HEK293 (cell line): ENCODE results near the gene CTCFL.

Experiments used
- ELK4 ChIP-seq: IDR thresholded peaks from 2 replicates; pipeline ENCODE4 v1.6.1; 2011; ENCODE audit warnings: mild to moderate bottlenecking, low read depth, low read length, borderline replicate concordance
- GFI1B ChIP-seq: fragments of 450-650 bp; formaldehyde crosslinking; IDR thresholded peaks from 2 replicates; pipeline ENCODE4 v1.5.1; 2016; ENCODE audit warnings: missing biosample characterization, missing genetic modification characterization
- GLI4 ChIP-seq: fragments of 450-650 bp; formaldehyde crosslinking; IDR thresholded peaks from 2 replicates; pipeline ENCODE4 v1.5.1; 2016; ENCODE audit warnings: missing biosample characterization, missing genetic modification characterization
- GLIS1 ChIP-seq: fragments of 450-650 bp; formaldehyde crosslinking; IDR thresholded peaks from 2 replicates; pipeline ENCODE4 v1.5.1; 2016; ENCODE audit warnings: missing biosample characterization, missing genetic modification characterization
- PRDM4 ChIP-seq: fragments of 450-650 bp; formaldehyde crosslinking; IDR thresholded peaks from 2 replicates; pipeline ENCODE4 v1.5.1; 2017; ENCODE audit warnings: missing biosample characterization, missing genetic modification characterization
- RBAK ChIP-seq: fragments of 450-650 bp; formaldehyde crosslinking; IDR thresholded peaks from 2 replicates; pipeline ENCODE4 v1.5.1; 2016; ENCODE audit warnings: missing biosample characterization, missing genetic modification characterization
- REST ChIP-seq: fragments of 450-650 bp; formaldehyde crosslinking; IDR thresholded peaks from 2 replicates; pipeline ENCODE4 v1.5.1; 2016; ENCODE audit warnings: missing biosample characterization, missing genetic modification characterization
- WT1 ChIP-seq: fragments of 450-650 bp; formaldehyde crosslinking; IDR thresholded peaks from 2 replicates; pipeline ENCODE4 v1.5.1; 2016; ENCODE audit warnings: missing biosample characterization, missing genetic modification characterization
- YY1 ChIP-seq: fragments of 450-650 bp; formaldehyde crosslinking; IDR thresholded peaks from 2 replicates; pipeline ENCODE4 v1.5.1; 2018; ENCODE audit warnings: missing biosample characterization, missing genetic modification characterization
- ZBTB26 ChIP-seq: fragments of 450-650 bp; formaldehyde crosslinking; optimal IDR thresholded peaks from 2 replicates; pipeline ENCODE3; 2016; ENCODE audit warnings: missing biosample characterization, mild to moderate bottlenecking, missing genetic modification characterization
- ZFHX2 ChIP-seq: fragments of 450-650 bp; formaldehyde crosslinking; conservative IDR thresholded peaks from 2 replicates; pipeline ENCODE4 v1.5.1; 2016; ENCODE audit warnings: missing biosample characterization, missing genetic modification characterization
- ZFP3 ChIP-seq: fragments of 450-650 bp; formaldehyde crosslinking; IDR thresholded peaks from 2 replicates; pipeline ENCODE4 v1.5.1; 2016; ENCODE audit warnings: low read depth, missing biosample characterization, missing genetic modification characterization
- ZFP69B ChIP-seq: fragments of 450-650 bp; formaldehyde crosslinking; IDR thresholded peaks from 2 replicates; pipeline ENCODE4 v1.5.1; 2016; ENCODE audit warnings: missing biosample characterization, missing genetic modification characterization
- ZNF121 ChIP-seq: fragments of 450-650 bp; formaldehyde crosslinking; IDR thresholded peaks from 2 replicates; pipeline ENCODE4 v1.5.1; 2016; ENCODE audit warnings: missing biosample characterization, missing genetic modification characterization
- ZNF138 ChIP-seq: fragments of 450-650 bp; formaldehyde crosslinking; IDR thresholded peaks from 2 replicates; pipeline ENCODE4 v1.5.1; 2016; ENCODE audit warnings: missing biosample characterization, missing genetic modification characterization, borderline replicate concordance
- ZNF184 ChIP-seq: fragments of 450-650 bp; IDR thresholded peaks from 2 replicates; pipeline ENCODE4 v1.5.1; 2018; ENCODE audit warnings: missing biosample characterization, mild to moderate bottlenecking, missing genetic modification characterization
- ZNF24 ChIP-seq: fragments of 450-650 bp; formaldehyde crosslinking; IDR thresholded peaks from 2 replicates; pipeline ENCODE4 v1.5.1; 2016; ENCODE audit warnings: missing biosample characterization, missing genetic modification characterization
- ZNF292 ChIP-seq: fragments of 450-650 bp; formaldehyde crosslinking; IDR thresholded peaks from 2 replicates; pipeline ENCODE4 v1.5.1; 2016; ENCODE audit warnings: low read depth, missing biosample characterization, missing genetic modification characterization, borderline replicate concordance
- ZNF404 ChIP-seq: fragments of 450-650 bp; formaldehyde crosslinking; IDR thresholded peaks from 2 replicates; pipeline ENCODE4 v1.5.1; 2017; ENCODE audit warnings: missing biosample characterization, missing genetic modification characterization
- ZNF423 ChIP-seq: fragments of 450-650 bp; formaldehyde crosslinking; IDR thresholded peaks from 2 replicates; pipeline ENCODE4 v1.5.1; 2016; ENCODE audit warnings: missing biosample characterization, missing genetic modification characterization
- ZNF48 ChIP-seq: fragments of 450-650 bp; formaldehyde crosslinking; IDR thresholded peaks from 2 replicates; pipeline ENCODE4 v1.5.1; 2016; ENCODE audit warnings: missing biosample characterization, missing genetic modification characterization
- ZNF510 ChIP-seq: fragments of 450-650 bp; formaldehyde crosslinking; IDR thresholded peaks from 2 replicates; pipeline ENCODE4 v1.5.1; 2018; ENCODE audit warnings: mild to moderate bottlenecking, missing genetic modification characterization, missing biosample characterization; ENCODE audit not compliant: insufficient replicate concordance
- ZNF530 ChIP-seq: fragments of 450-650 bp; formaldehyde crosslinking; IDR thresholded peaks from 2 replicates; pipeline ENCODE4 v1.5.1; 2016; ENCODE audit warnings: low read depth, missing biosample characterization, missing genetic modification characterization
- ZNF549 ChIP-seq: fragments of 450-650 bp; IDR thresholded peaks from 2 replicates; pipeline ENCODE4 v1.5.1; 2018; ENCODE audit warnings: missing biosample characterization, missing genetic modification characterization, mild to moderate bottlenecking, inconsistent platforms, moderate library complexity
- ZNF571 ChIP-seq: fragments of 450-650 bp; formaldehyde crosslinking; IDR thresholded peaks from 2 replicates; pipeline ENCODE4 v1.5.0; 2017; ENCODE audit warnings: missing biosample characterization, missing genetic modification characterization
- ZNF585B ChIP-seq: fragments of 450-650 bp; formaldehyde crosslinking; IDR thresholded peaks from 2 replicates; pipeline ENCODE4 v1.5.1; 2016; ENCODE audit warnings: missing biosample characterization, missing genetic modification characterization
- ZNF600 ChIP-seq: fragments of 450-650 bp; formaldehyde crosslinking; IDR thresholded peaks from 2 replicates; pipeline ENCODE4 v1.5.1; 2016; ENCODE audit warnings: missing biosample characterization, missing genetic modification characterization
- ZNF610 ChIP-seq: fragments of 450-650 bp; formaldehyde crosslinking; IDR thresholded peaks from 2 replicates; pipeline ENCODE4 v1.5.1; 2016; ENCODE audit warnings: missing biosample characterization, missing genetic modification characterization, borderline replicate concordance
- ZNF629 ChIP-seq: fragments of 450-650 bp; formaldehyde crosslinking; IDR thresholded peaks from 2 replicates; pipeline ENCODE4 v1.5.1; 2017; ENCODE audit warnings: missing biosample characterization, missing genetic modification characterization
- ZNF645 ChIP-seq: fragments of 450-650 bp; formaldehyde crosslinking; IDR thresholded peaks from 2 replicates; pipeline ENCODE4; 2016; ENCODE audit warnings: missing biosample characterization, missing genetic modification characterization
- ZSCAN16 ChIP-seq: fragments of 450-650 bp; formaldehyde crosslinking; IDR thresholded peaks from 2 replicates; pipeline ENCODE4 v1.5.1; 2016; ENCODE audit warnings: missing biosample characterization, missing genetic modification characterization

CTCFL gene

GRCh38 chr20:57560554-57561355 is 35.8 kb upstream of the CTCFL start, which contains the start of gene PCK1 (continued):
- TF ChIP-seq GLIS1 (tag by site-specific recombination): peak; percentile 80
- no peak for TF ChIP-seq REST (tag by site-specific recombination)
- no peak for TF ChIP-seq RBAK (tag by site-specific recombination)
- no peak for TF ChIP-seq ZNF549
- TF ChIP-seq ZNF121 (tag by site-specific recombination): no peak
- TF ChIP-seq ZNF510 (tag by site-specific recombination): no peak
- peak; percentile 2 for TF ChIP-seq ZBTB26
- TF ChIP-seq ZNF138: no peak
- TF ChIP-seq ZNF530 (tag by site-specific recombination): no peak
- TF ChIP-seq ZNF24 (tag by site-specific recombination): no peak
- no peak for TF ChIP-seq ZFP3 (tag by site-specific recombination)
- TF ChIP-seq ZNF184 (tag by site-specific recombination): no peak
- TF ChIP-seq ZNF585B (tag by site-specific recombination): no peak
- TF ChIP-seq ZNF645: no peak
- TF ChIP-seq YY1 (tag by site-specific recombination): no peak
- no peak for TF ChIP-seq ZNF48 (tag by site-specific recombination)
- no peak for TF ChIP-seq ZNF571 (tag by site-specific recombination)
- TF ChIP-seq ZSCAN16 (tag by site-specific recombination): no peak
- no peak for TF ChIP-seq ZNF423 (tag by site-specific recombination)
- no peak for TF ChIP-seq ELK4
- TF ChIP-seq ZFP69B (tag by site-specific recombination): no peak
- no peak for TF ChIP-seq GLI4 (tag by site-specific recombination)
- no peak for TF ChIP-seq ZNF404 (tag by site-specific recombination)
- TF ChIP-seq ZNF292: no peak
- no peak for TF ChIP-seq ZNF610
- no peak for TF ChIP-seq ZFHX2 (tag by site-specific recombination)
- TF ChIP-seq ZNF600 (tag by site-specific recombination): peak; percentile 80
- peak; percentile 25; the same call in 1 of the 2 replicates for TF ChIP-seq WT1
- TF ChIP-seq GFI1B (tag by site-specific recombination): no peak
- TF ChIP-seq ZNF629: peak; percentile 76
- TF ChIP-seq PRDM4 (tag by site-specific recombination): no peak
